SK-N-SH treated with all-trans-retinoic acid at 6 μM for 48 hours (cell line): Measurements from ENCODE around the gene CPS1.

Source experiments
- ATAC-seq: fragments of 200-7000 bp; cut with Tn5 transposase; 3 replicates; pipeline ENCODE4 v1.9.1; 2020; ENCODE audit warnings: mild to moderate bottlenecking, moderate library complexity
- ARNTL ChIP-seq: fragments of 450-650 bp; formaldehyde crosslinking; IDR thresholded peaks from 2 replicates; pipeline ENCODE4 v1.5.0; 2020; ENCODE audit warnings: low read depth, mild to moderate bottlenecking, moderate library complexity, borderline replicate concordance
- CREB5 ChIP-seq: fragments of 250-450 bp; sonication (Bioruptor Pico); IDR thresholded peaks from 2 replicates; pipeline ENCODE4 v1.5.1; 2020; ENCODE audit warnings: low read depth, mild to moderate bottlenecking, moderate library complexity
- CSDC2 ChIP-seq: fragments of 250-450 bp; sonication (Bioruptor Pico); IDR thresholded peaks from 2 replicates; pipeline ENCODE4 v1.5.0; 2020; ENCODE audit warnings: mild to moderate bottlenecking, moderate library complexity
- CSRNP3 ChIP-seq: fragments of 250-450 bp; sonication (Bioruptor Pico); IDR thresholded peaks from 2 replicates; pipeline ENCODE4 v1.5.1; 2021; ENCODE audit warnings: mild to moderate bottlenecking, moderate library complexity
- ESRRG ChIP-seq: fragments of 250-450 bp; sonication (Bioruptor Pico); IDR thresholded peaks from 2 replicates; pipeline ENCODE4 v1.6.1; 2021; ENCODE audit warnings: mild to moderate bottlenecking
- GLIS3 ChIP-seq: fragments of 250-450 bp; sonication (Bioruptor Pico); IDR thresholded peaks from 2 replicates; pipeline ENCODE4 v1.5.0; 2020; ENCODE audit warnings: mild to moderate bottlenecking, moderate library complexity
- ISL1 ChIP-seq: fragments of 250-450 bp; sonication (Bioruptor Pico); IDR thresholded peaks from 2 replicates; pipeline ENCODE4 v2.1.2; 2022; ENCODE audit warnings: mild to moderate bottlenecking, moderate library complexity
- OSR1 ChIP-seq: fragments of 250-450 bp; sonication (Bioruptor Pico); IDR thresholded peaks from 2 replicates; pipeline ENCODE4 v1.8.0; 2022; ENCODE audit warnings: moderate library complexity, mild to moderate bottlenecking, inconsistent platforms
- PPARA ChIP-seq: fragments of 250-450 bp; sonication (Bioruptor Pico); IDR thresholded peaks from 2 replicates; pipeline ENCODE4 v1.5.0; 2020; ENCODE audit warnings: mild to moderate bottlenecking, borderline replicate concordance
- RARB ChIP-seq: fragments of 250-450 bp; sonication (Bioruptor Pico); IDR thresholded peaks from 2 replicates; pipeline ENCODE4 v1.8.0; 2021; ENCODE audit warnings: mild to moderate bottlenecking, moderate library complexity
- SNAI2 ChIP-seq: fragments of 250-450 bp; sonication (Bioruptor Pico); IDR thresholded peaks from 2 replicates; pipeline ENCODE4 v1.5.0; 2020; ENCODE audit warnings: mild to moderate bottlenecking, moderate library complexity
- TCF4 ChIP-seq: fragments of 250-450 bp; sonication (Bioruptor Pico); IDR thresholded peaks from 2 replicates; pipeline ENCODE4 v1.8.0; 2021; ENCODE audit warnings: mild to moderate bottlenecking, moderate library complexity, borderline replicate concordance
- TOX ChIP-seq: fragments of 250-450 bp; sonication (Bioruptor Pico); IDR thresholded peaks from 2 replicates; pipeline ENCODE4 v1.8.0; 2021; ENCODE audit warnings: mild to moderate bottlenecking, moderate library complexity, borderline replicate concordance
- TSHZ2 ChIP-seq: fragments of 250-450 bp; sonication (Bioruptor Pico); IDR thresholded peaks from 2 replicates; pipeline ENCODE4 v1.5.0; 2020; ENCODE audit warnings: mild to moderate bottlenecking, moderate library complexity
- ZC3H10 ChIP-seq: fragments of 250-450 bp; sonication (Bioruptor Pico); IDR thresholded peaks from 2 replicates; pipeline ENCODE4 v1.5.1; 2021; ENCODE audit warnings: mild to moderate bottlenecking, moderate library complexity
- ZFP30 ChIP-seq: fragments of 450-650 bp; formaldehyde crosslinking; IDR thresholded peaks from 2 replicates; pipeline ENCODE4 v1.5.0; 2022; ENCODE audit warnings: mild to moderate bottlenecking, moderate library complexity
- ZNF565 ChIP-seq: fragments of 450-650 bp; formaldehyde crosslinking; conservative IDR thresholded peaks from 2 replicates; pipeline ENCODE4 v1.5.0; 2020; ENCODE audit warnings: low read depth, mild to moderate bottlenecking, moderate library complexity
- ZNF70 ChIP-seq: fragments of 450-650 bp; formaldehyde crosslinking; IDR thresholded peaks from 2 replicates; pipeline ENCODE4 v1.5.0; 2020; ENCODE audit warnings: mild to moderate bottlenecking, moderate library complexity
- ZNF8 ChIP-seq: fragments of 450-650 bp; formaldehyde crosslinking; IDR thresholded peaks from 2 replicates; pipeline ENCODE4 v1.5.0; 2020; ENCODE audit warnings: mild to moderate bottlenecking, moderate library complexity
- TF ChIP-seq, protein P1 (sequence below): fragments of 250-450 bp; sonication (Bioruptor Pico); IDR thresholded peaks from 2 replicates; pipeline ENCODE4 v1.8.0; 2020; ENCODE audit warnings: mild to moderate bottlenecking, moderate library complexity, borderline replicate concordance

The CPS1 gene

DNA sequence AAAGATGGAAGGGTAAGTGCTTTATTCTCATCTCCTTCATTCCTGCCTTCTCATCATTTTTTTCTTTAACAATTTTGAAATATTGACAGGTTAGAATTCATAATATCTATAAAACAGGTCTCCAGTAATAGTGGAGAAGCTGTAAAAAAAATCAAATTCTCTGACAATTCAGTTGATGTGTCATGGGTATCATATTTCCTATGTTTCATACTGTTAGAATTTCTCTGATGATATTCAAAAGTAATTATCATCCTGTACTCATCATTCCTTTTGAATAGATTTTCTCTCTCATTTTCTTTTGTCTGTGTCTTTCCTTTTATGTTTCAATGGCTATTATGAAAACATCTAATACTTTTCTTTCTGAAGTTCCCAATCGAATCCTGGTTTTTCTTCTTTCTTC is 97.7 kb downstream of the CPS1 start:
- TF ChIP-seq ARNTL (CRISPR knock-in tag), result no peak
- TF ChIP-seq GLIS3 (CRISPR knock-in tag), result no peak
- no peak for TF ChIP-seq RARB
- TF ChIP-seq TCF4 (CRISPR knock-in tag), result no peak
- TF ChIP-seq PPARA (CRISPR knock-in tag), result no peak
- no peak for TF ChIP-seq ZNF70
- no peak for TF ChIP-seq ZC3H10 (CRISPR knock-in tag)
- TF ChIP-seq CSRNP3 (CRISPR knock-in tag), result no peak
- TF ChIP-seq TSHZ2 (CRISPR knock-in tag), result no peak
- no peak for TF ChIP-seq ZNF8
- no peak for TF ChIP-seq CSDC2 (CRISPR knock-in tag)
- TF ChIP-seq CREB5, result no peak
- no peak for TF ChIP-seq ESRRG (CRISPR knock-in tag)
- no peak for TF ChIP-seq ISL1 (CRISPR knock-in tag)
- no peak for TF ChIP-seq ZFP30 (CRISPR knock-in tag)
- TF ChIP-seq, protein P1, sequence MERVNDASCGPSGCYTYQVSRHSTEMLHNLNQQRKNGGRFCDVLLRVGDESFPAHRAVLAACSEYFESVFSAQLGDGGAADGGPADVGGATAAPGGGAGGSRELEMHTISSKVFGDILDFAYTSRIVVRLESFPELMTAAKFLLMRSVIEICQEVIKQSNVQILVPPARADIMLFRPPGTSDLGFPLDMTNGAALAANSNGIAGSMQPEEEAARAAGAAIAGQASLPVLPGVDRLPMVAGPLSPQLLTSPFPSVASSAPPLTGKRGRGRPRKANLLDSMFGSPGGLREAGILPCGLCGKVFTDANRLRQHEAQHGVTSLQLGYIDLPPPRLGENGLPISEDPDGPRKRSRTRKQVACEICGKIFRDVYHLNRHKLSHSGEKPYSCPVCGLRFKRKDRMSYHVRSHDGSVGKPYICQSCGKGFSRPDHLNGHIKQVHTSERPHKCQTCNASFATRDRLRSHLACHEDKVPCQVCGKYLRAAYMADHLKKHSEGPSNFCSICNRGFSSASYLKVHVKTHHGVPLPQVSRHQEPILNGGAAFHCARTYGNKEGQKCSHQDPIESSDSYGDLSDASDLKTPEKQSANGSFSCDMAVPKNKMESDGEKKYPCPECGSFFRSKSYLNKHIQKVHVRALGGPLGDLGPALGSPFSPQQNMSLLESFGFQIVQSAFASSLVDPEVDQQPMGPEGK, result no peak
- ATAC-seq, result no peak

- no peak for TF ChIP-seq GLIS3 (CRISPR knock-in tag)
- no peak for TF ChIP-seq ZNF70
- TF ChIP-seq RARB, result no peak
- TF ChIP-seq TSHZ2 (CRISPR knock-in tag), result no peak
- no peak for TF ChIP-seq ZNF565 (CRISPR knock-in tag)
- no peak for TF ChIP-seq CREB5
- no peak for TF ChIP-seq OSR1 (CRISPR knock-in tag)
- TF ChIP-seq TOX, result no peak
- no peak for TF ChIP-seq CSDC2 (CRISPR knock-in tag)
- no peak for TF ChIP-seq SNAI2 (CRISPR knock-in tag)
- TF ChIP-seq ZC3H10 (CRISPR knock-in tag), result no peak
- TF ChIP-seq ARNTL (CRISPR knock-in tag), result no peak
- TF ChIP-seq ZFP30 (CRISPR knock-in tag), result no peak
- no peak for ATAC-seq
Observed at GRCh38 chr2:210655229-210655975, 99.0 kb downstream of the CPS1 start.
